GM23248 (cell line): ENCODE results near the gene CELA3A.
"Not testable (repeated sequence)": the region's sequence is repeated elsewhere in the genome, so short reads cannot be mapped to it uniquely, and the experiment has no call there.

Experiments used
- EZH2 ChIP-seq: fragments of 200-600 bp; sonication (generic); IDR thresholded peaks from 2 replicates; pipeline ENCODE4 v1.6.1; 2018; ENCODE audit warnings: antibody characterized with exemption, mild to moderate bottlenecking; ENCODE audit not compliant: insufficient read depth, poor library complexity, severe bottlenecking
- EZH2phosphoT487 ChIP-seq: fragments of 200-600 bp; sonication (generic); IDR thresholded peaks from 2 replicates; pipeline ENCODE4 v1.6.1; 2018; ENCODE audit warnings: antibody characterized with exemption, moderate library complexity, mild to moderate bottlenecking, low read depth; ENCODE audit not compliant: insufficient read depth

DNA sequence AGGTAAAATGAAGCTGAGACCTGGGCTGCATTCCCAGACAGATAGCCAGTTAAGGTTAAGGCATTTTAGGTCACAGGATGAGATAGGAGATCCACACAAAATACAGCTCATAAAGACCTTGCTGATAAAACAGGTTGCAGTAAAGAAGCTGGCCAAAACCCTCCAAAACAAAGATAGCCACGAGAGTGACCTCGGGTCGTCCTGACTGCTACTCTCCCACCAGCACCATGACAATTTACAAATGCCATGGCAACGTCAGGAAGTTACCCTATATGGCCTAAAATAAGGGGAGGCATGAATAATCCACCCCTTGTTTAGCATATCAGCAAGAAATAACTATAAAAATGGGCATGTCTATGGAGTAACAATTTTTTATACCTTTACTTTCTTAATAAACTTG, 30.9 kb upstream of the CELA3A start:
- TF ChIP-seq EZH2, EZH2phosphoT487: not testable (repeated sequence)
